ENCODE measurements around the gene ZNF444. TPM values are rescaled to one million over a fixed set of nuclear protein-coding genes. Genes with fewer than 3 reads are reported as not detected.

The ZNF444 gene
- total RNA-seq, 1 donor from 2014 or later: 47.9 TPM

GRCh38 chr19:56107626-56108351, 33.3 kb upstream of the ZNF444 start:
- no peak for TF ChIP-seq CTCF (IDR thresholded peaks at IDR 0.05)
- Mint-ChIP-seq H3K27ac (ENCODE audit: unreplicated experiment) (peak overlapping the region; percentile 47), H3K27me3 (ENCODE audit: unreplicated experiment) (no peaks in the 10 kb centered on the region), H3K4me3 (ENCODE audit: unreplicated experiment) (no peak overlapping the region), H3K4me1 (ENCODE audit: unreplicated experiment) (peaks cover 54% of the 10 kb centered on the region), H3K36me3 (ENCODE audit: unreplicated experiment) (peaks cover 2% of the 10 kb centered on the region), H3K9me3 (ENCODE audit: unreplicated experiment) (no peaks in the 10 kb centered on the region)
- no peak for DNase-seq (ENCODE audit: extremely low spot score, unreplicated experiment)

GRCh38 chr19:56108447-56109195, 32.5 kb upstream of the ZNF444 start:
- Mint-ChIP-seq H3K9me3 (ENCODE audit: unreplicated experiment) (no peaks in the 10 kb centered on the region), H3K4me3 (ENCODE audit: unreplicated experiment) (no peak overlapping the region), H3K36me3 (ENCODE audit: unreplicated experiment) (peaks cover 2% of the 10 kb centered on the region), H3K27ac (ENCODE audit: unreplicated experiment) (peak overlapping the region; percentile 69), H3K27me3 (ENCODE audit: unreplicated experiment) (no peaks in the 10 kb centered on the region), H3K4me1 (ENCODE audit: unreplicated experiment) (peaks cover 58% of the 10 kb centered on the region)
- TF ChIP-seq CTCF (IDR thresholded peaks at IDR 0.05): no peak
- DNase-seq (ENCODE audit: extremely low spot score, unreplicated experiment): no peak

- H3K27ac Mint-ChIP-seq (ENCODE audit: unreplicated experiment): peak overlapping the region; percentile 69
- H3K4me1 Mint-ChIP-seq (ENCODE audit: unreplicated experiment): peaks cover 63% of the 10 kb centered on the region
- no peak for TF ChIP-seq CTCF (IDR thresholded peaks at IDR 0.05)
- no peaks in the 10 kb centered on the region for H3K27me3 Mint-ChIP-seq (ENCODE audit: unreplicated experiment)
- H3K4me3 Mint-ChIP-seq (ENCODE audit: unreplicated experiment): no peak overlapping the region
- peaks cover 2% of the 10 kb centered on the region for H3K36me3 Mint-ChIP-seq (ENCODE audit: unreplicated experiment)
- no peak for DNase-seq (ENCODE audit: extremely low spot score, unreplicated experiment)
- no peaks in the 10 kb centered on the region for H3K9me3 Mint-ChIP-seq (ENCODE audit: unreplicated experiment)
Measured at GRCh38 chr19:56109226-56109625, 31.9 kb upstream of the ZNF444 start.

- no peaks in the 10 kb centered on the region for H3K9me3 Mint-ChIP-seq (ENCODE audit: unreplicated experiment)
- TF ChIP-seq CTCF (IDR thresholded peaks at IDR 0.05): no peak
- peak overlapping the region; percentile 51 for H3K4me3 Mint-ChIP-seq (ENCODE audit: unreplicated experiment)
- H3K27ac Mint-ChIP-seq (ENCODE audit: unreplicated experiment): peak overlapping the region; percentile 72
- H3K4me1 Mint-ChIP-seq (ENCODE audit: unreplicated experiment): peaks cover 64% of the 10 kb centered on the region
- peaks cover 2% of the 10 kb centered on the region for H3K36me3 Mint-ChIP-seq (ENCODE audit: unreplicated experiment)
- no peak for DNase-seq (ENCODE audit: extremely low spot score, unreplicated experiment)
- H3K27me3 Mint-ChIP-seq (ENCODE audit: unreplicated experiment): no peaks in the 10 kb centered on the region
Measured at GRCh38 chr19:56110515-56111448, 30.3 kb upstream of the ZNF444 start.

All from osteocyte (in vitro differentiated cells).